GM19193 (cell line): ENCODE measurements around the gene SPSB1.

Experiments used
- POLR2A ChIP-seq: IDR thresholded peaks from 4 replicates; pipeline ENCODE4 v1.6.1; 2011; ENCODE audit not compliant: insufficient read depth, insufficient read length; ENCODE audit errors: extremely low read depth

The SPSB1 gene

DNA sequence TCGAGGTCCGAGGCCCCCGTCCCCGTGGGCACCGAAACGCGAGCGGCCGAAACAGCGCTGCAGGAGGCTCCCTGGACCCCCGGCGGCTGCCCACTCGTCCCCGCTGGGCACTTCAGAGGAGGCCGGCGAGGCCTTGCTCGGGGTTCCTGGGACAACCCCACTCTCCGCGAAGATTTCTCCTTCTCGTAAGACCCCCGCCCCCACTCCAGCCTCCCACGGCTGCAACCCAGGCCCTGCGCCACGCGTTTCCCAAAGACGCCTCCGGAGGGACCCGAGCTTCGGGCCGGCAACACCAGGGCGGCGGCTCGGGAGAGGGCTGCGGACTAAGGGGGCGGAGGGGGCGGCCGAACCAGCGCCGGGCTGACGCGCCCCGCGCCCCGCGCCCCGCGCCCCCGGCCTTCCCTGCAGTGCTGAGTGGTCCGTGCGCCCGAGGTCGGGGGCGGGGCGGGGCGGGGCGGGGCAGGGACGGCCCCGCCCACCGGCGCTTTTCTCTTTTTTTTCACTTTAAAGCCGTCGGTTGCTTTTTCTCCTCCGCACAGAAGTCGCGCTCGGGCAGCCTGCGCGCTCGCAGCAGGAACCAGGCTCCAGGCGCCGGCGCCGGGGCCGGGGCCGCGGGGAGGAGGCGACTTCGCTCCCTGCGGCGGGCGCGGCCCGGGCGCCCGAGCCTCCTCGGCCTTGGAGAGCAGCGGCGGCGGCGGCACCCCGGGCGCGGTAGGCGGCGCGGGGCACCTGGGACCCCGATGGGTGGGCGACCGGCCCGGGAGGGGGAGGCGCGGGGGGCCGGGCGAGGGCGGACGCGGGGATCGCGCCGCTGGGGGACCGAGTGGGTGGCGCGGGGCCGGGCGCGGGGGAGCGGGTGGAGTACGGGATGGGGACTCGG lies at the start of gene SPSB1:
Gene SPSB1 (plus strand): TSS at position 534 of the 880 bp plus-strand sequence. CDS start 62,998 bp downstream, outside the sequence.
- TF ChIP-seq POLR2A = peak; percentile 47

DNA sequence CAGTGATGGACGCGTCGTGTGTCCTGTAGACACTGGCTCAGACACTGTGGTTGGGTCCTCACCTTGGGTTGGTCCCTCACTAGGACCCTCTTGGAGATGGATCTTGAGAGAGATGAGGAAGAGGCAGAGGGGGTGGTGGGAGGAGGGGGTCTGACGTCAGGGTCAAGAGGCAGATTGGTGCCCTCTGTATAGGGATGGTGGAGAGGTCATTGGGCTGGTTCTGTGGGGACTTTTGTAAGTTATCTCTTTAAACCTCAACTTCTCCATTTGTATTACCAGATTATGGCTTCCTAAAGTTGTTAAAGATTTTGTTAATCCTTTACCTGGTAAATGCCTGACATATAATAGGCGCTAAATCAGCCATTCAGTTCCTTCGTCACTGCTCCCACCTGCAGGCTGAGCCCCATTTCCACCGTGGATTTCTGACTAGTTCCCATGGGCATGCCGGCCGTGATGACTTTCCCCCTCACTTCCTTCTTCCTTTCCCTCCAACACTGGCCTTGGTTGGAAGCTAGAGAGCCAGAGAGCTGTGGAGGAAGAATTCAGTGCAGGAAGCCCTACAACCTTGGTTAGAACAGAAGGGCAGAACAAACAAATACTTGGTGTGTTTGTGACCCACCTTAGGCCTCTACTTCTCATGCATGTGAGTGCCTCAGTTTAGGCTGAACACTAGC lies 49.5 kb upstream of the SPSB1 start:
- no peak for TF ChIP-seq POLR2A

DNA sequence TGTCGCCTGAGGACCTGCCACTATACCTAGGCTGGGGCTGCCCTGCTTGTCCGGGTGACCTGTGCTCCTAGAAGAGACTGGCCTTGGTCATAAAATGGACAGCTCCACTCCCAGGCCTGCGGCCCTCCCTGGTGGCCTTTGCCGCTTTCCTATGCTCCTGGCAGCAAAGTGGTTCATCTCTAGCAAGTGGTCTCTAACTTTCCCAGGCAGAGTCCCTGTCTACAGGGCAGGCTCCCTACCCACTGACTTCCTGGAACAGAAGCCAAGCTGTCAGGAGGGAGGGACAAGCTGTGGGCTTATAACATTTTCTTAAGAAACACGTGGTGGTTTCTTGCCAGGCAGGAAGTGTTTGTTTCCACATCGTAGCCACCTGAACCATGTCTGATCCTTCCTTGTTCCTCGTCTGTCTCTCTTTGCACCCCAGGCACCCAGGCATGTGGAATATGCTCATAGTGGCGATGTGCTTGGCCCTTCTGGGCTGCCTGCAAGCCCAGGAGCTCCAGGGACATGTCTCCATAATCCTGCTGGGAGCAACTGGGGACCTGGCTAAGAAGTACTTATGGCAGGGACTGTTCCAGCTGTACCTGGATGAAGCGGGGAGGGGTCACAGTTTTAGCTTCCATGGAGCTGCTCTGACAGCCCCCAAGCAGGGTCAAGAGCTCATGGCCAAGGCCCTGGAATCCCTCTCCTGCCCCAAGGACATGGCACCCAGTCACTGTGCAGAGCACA lies 48.0 kb upstream of the SPSB1 start:
- no peak for TF ChIP-seq POLR2A

DNA sequence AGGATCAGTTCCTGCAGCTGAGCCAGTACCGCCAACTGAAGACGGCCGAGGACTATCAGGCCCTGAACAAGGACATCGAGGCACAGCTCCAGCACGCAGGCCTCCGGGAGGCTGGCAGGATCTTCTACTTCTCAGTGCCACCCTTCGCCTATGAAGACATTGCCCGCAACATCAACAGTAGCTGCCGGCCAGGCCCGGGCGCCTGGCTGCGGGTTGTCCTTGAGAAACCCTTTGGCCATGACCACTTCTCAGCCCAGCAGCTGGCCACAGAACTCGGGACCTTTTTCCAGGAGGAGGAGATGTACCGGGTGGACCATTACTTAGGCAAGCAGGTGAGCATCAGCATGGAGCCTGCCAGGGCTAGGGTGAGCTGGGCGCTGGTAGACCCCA lies 47.5 kb upstream of the SPSB1 start:
- TF ChIP-seq POLR2A = no peak

DNA sequence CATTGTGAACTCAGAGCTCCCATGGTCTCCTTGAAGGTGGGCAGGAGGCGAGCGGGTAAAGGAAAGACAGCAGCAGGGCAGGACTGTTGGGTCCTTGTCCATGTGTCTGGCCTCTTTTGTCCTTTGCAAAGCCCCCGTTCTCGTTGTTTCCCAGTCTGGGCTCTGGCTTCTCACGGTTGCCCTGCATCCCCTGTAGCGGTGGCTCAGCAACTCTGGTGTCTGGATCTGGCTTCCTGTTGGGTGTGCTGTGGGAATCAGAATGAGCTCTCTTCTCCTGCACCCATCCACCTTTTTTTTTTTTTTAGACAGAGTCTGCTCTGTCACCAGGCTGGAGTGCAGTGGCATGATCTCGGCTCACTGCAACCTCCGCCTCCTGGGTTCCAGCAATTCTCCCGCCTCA lies 47.0 kb upstream of the SPSB1 start:
- no peak for TF ChIP-seq POLR2A

DNA sequence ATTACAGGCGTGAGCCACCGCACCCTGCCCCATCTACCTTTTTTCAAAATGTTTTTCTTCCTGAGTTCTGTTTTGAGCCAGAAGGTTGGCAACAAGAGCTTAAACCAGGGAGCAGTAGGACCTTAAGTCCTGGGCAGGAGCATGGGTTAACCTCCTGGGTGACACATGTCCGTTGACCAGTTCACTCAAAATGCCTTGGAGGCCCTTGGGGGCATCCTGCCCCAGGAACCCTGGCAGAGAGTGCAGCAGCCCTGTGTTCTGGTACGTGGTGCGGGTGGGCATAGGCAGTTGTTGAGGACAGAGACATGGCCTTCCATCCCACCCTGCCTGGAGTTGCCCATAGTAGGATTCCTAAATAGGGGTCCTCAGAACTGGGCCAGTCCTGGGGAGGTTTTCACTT lies 46.5 kb upstream of the SPSB1 start:
- no peak for TF ChIP-seq POLR2A

DNA sequence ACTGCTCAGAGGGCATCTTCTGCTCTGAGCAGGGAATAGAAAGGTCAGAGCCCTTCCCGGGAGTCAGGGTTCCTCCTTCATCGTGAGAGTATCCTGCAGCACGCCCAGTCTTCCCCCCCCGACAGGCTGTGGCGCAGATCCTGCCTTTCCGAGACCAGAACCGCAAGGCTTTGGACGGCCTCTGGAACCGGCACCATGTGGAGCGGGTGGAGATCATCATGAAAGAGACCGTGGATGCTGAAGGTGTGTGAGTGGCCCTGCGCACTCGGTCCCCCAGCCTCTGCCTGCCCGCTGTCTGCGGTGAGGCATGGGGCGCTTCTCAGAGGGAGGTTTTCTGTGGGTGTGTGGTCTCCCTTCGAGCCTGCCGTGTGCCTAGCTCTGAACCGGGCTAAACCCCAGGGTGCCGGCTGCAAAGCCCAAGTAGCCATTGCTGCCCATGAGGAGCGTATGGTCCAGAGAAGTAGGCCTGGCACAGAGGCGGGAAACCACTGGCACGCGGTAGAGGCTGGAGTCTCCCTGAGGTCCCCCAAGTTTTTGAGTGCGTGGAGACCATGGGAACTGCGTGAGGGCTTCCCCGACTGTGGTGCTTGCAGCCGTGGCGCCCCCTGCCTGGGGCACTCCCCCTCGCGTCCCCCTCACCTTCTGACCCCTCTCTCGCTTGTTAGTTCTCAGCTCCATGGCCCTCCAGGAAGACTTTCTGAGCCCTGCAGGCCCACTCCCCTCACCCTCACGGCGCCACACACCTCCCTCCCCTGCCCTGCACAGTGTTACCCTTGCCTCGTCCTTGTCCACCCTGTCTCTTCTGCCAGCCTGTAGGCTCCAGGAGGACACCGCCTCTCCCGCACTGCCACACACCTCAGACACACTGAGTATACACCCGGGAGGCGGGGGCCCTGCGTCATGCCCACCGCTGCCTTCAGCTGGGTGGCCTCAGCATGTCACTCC lies 45.6 kb upstream of the SPSB1 start:
- no peak for TF ChIP-seq POLR2A

DNA sequence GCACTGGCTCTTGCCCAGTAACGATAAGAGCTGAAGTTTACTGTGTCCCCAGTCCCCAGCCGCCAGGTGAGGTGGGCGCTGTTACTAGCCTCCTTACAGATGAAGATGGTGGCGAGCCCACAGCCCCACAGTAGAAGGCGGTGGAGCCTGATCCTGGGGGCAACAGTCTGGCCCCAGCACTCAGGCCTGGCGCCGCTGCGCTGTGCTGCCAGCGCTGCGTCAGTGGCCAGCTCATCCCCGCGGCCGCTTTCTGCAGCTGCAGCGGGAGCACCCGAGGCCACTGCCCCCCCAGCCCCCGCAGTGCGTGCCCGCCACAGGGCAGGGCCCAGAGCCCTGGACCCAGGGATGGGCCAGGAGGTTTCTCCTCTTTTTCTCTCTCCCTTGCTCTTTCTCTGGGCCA lies 44.8 kb upstream of the SPSB1 start:
- no peak for TF ChIP-seq POLR2A

DNA sequence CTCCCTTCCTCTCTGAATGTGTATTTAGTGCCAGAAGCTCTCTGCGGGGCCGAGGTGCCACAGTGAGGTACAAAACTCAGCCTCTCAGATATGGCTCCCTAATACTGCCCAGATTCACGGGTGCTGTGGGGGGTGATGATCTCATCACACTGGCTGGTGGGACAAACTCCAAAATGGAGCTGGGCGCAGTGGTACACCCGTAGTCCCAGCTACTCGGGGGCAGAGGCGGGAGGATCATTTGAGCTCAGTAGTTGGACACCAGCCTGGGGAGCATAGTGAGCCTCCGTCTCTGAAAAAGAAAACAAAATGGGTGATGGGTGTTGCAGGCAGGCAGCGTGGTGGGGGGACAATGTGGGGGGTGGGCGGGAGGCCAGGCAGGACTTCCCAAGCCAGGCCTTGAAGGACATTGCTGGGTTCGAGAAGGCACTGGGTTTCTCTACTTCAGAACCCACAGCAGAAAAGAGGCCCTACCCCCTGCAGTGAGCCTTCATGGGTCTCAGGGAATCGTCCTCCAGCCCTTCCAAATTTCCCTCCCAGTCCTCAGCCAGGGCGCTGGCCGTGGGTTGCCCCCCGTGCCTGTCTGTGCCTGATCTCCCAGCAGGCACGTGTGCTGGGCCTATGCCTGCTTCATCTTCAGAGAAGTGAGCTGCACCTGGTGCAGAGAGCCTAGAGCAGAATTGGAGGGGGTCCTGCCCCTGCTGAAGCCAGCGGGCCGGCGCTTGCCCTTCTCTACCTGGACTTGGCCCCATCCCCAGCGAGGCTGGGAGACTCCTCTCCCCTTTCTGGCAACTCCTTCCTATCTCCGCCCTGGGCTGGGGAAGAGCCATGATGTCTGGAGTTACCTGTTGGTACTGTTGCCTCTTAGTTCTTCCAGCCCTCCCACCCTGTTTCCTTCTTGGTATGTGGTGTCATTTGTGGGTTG lies 44.1 kb upstream of the SPSB1 start:
- TF ChIP-seq POLR2A = no peak

DNA sequence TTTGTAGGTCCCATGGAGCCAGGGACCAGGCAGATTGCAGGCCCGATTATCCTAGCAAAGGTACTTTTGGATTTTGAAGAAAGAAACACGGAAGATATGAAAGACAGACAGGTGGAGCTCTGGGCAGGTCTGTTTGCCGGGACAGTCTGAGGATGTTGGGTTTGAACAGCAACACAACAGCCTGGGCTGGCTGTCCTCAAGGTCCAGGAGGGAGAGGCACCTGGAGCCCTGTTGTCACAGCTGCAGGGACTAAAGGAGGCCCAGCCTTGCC lies 43.5 kb upstream of the SPSB1 start:
- no peak for TF ChIP-seq POLR2A

DNA sequence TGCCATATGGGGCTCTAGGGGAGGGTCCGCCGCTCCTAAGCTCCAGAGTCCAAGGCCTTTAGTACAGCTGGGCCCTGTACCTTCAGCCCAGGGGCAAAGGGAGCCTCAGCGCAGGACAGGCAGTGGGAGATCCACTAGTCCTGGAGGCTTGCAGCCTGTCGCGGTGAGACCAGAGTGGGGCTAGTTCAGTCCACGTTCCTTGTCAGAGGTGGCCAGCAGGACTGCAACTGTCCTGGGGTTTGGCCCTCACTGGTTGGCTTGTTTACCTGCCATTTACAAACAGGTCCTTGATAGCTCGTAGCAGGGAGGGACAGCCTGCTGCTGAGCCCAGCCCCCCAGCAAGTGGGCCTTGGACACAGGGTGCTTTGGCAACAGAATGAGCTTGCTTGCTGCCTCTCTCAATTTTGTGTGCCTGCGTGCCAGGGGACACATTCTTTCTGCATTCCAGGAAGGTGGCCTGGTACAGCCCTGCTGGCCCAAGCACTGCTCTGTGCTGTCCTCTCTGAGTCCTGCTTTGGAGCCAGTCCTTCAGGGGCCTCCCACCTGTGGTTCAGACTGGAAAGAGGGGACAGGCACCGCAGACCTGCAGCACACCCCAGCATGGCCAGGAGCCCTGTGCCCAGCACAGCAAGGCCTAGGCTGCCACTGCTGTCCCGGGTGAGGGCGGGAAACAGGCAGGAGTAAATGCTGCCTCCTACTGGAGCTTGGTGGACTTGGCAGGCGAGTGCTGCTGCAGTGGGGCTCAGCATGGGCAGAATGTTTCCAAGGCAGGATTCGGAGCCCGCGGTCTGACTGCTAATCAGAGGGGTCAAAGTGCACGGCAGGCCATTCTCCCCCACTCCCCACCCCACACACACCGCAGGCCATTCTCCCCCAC lies 42.9 kb upstream of the SPSB1 start:
- no peak for TF ChIP-seq POLR2A

DNA sequence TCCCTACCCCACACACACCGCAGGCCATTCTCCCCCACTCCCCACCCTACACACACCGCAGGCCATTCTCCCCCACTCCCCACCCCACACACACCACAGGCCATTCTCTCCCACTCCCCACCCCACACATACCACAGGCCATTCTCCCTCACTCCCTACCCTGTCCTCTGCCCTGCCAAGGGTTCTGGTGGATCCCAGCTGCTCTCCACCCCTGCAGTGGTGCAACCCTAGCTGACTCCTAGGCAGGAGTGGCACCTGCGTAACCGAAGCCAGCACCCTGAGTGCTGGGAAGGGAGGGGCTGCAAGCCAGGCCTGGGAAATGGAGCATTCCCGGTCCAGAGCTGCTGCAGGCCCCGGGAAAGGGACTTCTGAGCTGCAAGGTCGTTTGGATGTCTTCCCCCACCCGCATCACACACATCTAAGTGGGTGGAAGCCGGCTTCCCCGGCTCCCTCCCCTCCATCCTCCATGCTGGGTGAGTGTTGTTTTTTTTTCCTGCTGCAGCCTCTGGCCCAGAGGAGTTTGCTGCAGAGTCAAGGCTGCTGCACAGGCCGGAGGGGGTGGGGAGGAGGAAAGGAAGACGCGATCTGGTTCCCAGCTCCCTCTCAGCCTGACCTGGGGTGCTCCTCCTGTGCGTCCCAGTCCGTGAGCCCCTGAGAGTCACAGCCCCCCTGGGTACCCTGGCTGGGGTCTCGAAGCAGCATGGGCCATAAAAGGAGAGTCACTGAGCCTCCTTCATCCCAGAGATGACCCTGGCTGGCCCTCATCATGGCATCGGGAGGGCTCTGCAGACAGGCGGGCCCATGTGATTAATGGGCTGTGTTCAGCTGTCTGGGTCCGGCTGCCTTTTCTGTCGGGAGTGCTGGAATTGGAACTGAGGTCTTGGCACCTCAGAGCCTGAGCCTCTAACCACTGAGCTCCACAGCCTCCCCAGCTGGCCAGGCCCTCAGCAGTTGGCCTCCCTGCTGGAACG lies 42.0 kb upstream of the SPSB1 start:
- TF ChIP-seq POLR2A = no peak

DNA sequence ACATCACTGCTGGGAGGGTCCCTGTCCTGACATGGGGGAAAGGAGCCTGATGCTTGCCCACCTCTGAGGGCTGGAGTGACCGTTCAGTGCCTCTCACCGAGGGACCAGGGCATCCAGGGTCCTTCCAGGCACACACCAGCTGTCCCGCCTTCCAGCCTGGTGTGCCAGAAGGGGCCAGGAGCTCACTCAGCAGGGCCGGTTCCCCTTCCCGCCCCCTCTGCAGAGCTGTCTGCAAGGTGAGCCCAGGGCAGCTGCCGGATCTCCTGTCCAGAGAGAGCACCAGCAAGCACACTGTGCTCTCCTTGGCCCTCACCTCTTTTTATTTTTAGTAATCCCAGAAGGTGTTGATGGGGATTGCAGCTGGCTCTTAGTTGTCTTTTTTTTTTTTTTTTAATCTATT lies 41.2 kb upstream of the SPSB1 start:
- no peak for TF ChIP-seq POLR2A
